ENCODE measurements around the gene SYT1.

- TF ChIP-seq REST (IDR thresholded peaks at IDR 0.05; ENCODE audit: insufficient read depth in 1 of 2, low read depth in 2 of 2, low read length in 2 of 2) (no peak), TAF1 (IDR thresholded peaks at IDR 0.05; ENCODE audit: borderline replicate concordance, insufficient read depth, low read length) (no peak)
Observed at GRCh38 chr12:79452906-79453305, 588.3 kb downstream of the SYT1 start.
